Occipital lobe (tissue), 2 donors: Measurements from ENCODE around the gene OPN5. TPM values are rescaled to one million over a fixed set of nuclear protein-coding genes. Genes with fewer than 3 reads are reported as not detected.
"Not testable (repeated sequence)": the region's sequence is repeated elsewhere in the genome, so short reads cannot be mapped to it uniquely, and the experiment has no call there.

Experiments used
- DNase-seq: peaks from one replicate; lab custom pipeline; 2025; lab: John Stamatoyannopoulos, UW
- total RNA-seq: library from RNA; depleted of rRNA; stranded (reverse); fragments of >200 nt; gene quantifications from one replicate; pipeline ENCODE4 v1.2.3, GENCODE V29; 2014

Gene OPN5
- not detected for total RNA-seq

- no peak for DNase-seq
Measured at GRCh38 chr6:47781732-47782131, at the start of gene OPN5. Gene OPN5, plus strand, starts transcription at chr6:47782032. Its CDS starts 35 bp downstream, at chr6:47782067.

GRCh38 chr6:47733879-47734558, 47.8 kb upstream of the OPN5 start:
- no peak for DNase-seq

GRCh38 chr6:47734831-47735481, 46.9 kb upstream of the OPN5 start:
- DNase-seq = no peak

- no peak for DNase-seq
Measured at GRCh38 chr6:47736083-47736700, 45.6 kb upstream of the OPN5 start.

- peak; percentile 42 for DNase-seq
Measured at GRCh38 chr6:47737406-47737805, 44.4 kb upstream of the OPN5 start.

- DNase-seq = no peak
Measured at GRCh38 chr6:47740714-47741113, 41.1 kb upstream of the OPN5 start.

- DNase-seq = no peak
Measured at GRCh38 chr6:47741807-47742206, 40.0 kb upstream of the OPN5 start.

GRCh38 chr6:47743744-47744143, 38.1 kb upstream of the OPN5 start:
- no peak for DNase-seq

GRCh38 chr6:47745269-47745668, 36.6 kb upstream of the OPN5 start:
- DNase-seq = not testable (repeated sequence)

- DNase-seq = no peak
Measured at GRCh38 chr6:47749757-47750156, 32.1 kb upstream of the OPN5 start.

- DNase-seq = no peak
Measured at GRCh38 chr6:47752801-47753200, 29.0 kb upstream of the OPN5 start.

GRCh38 chr6:47759364-47759763, 22.5 kb upstream of the OPN5 start:
- no peak for DNase-seq

GRCh38 chr6:47762502-47762901, 19.3 kb upstream of the OPN5 start:
- DNase-seq = no peak

GRCh38 chr6:47766445-47766844, 15.4 kb upstream of the OPN5 start:
- DNase-seq = no peak

- DNase-seq = no peak
Measured at GRCh38 chr6:47767102-47767501, 14.7 kb upstream of the OPN5 start.

- DNase-seq = no peak
Measured at GRCh38 chr6:47769982-47770381, 11.8 kb upstream of the OPN5 start.

- no peak for DNase-seq
Measured at GRCh38 chr6:47772359-47772758, 9.5 kb upstream of the OPN5 start.

GRCh38 chr6:47773005-47773404, 8.8 kb upstream of the OPN5 start:
- no peak for DNase-seq

GRCh38 chr6:47780510-47781356, 1.1 kb upstream of the OPN5 start:
- DNase-seq = no peak

GRCh38 chr6:47785182-47785581, 3.4 kb downstream of the OPN5 start:
- DNase-seq = no peak

- DNase-seq = peak; percentile 35
Measured at GRCh38 chr6:47787620-47788497, 6.0 kb downstream of the OPN5 start.
